ENCODE data around the gene KLHL35. TPM values are rescaled to one million over a fixed set of nuclear protein-coding genes. Genes with fewer than 3 reads are reported as not detected.

KLHL35 gene
- total RNA-seq, result 1.5 TPM

GRCh38 chr11:75432911-75433321 lies at the start of gene KLHL35:
TSS of gene KLHL35 (minus strand) at chr11:75433203. CDS start at chr11:75430629, 2,574 bp downstream.
- no peak for DNase-seq (ENCODE audit: low spot score)

- no peak for DNase-seq (ENCODE audit: low spot score)
Observed at GRCh38 chr11:75481922-75482606, 49.1 kb upstream of the KLHL35 start.

GRCh38 chr11:75481223-75481921 lies 48.4 kb upstream of the KLHL35 start:
- DNase-seq (ENCODE audit: low spot score), result no peak

- DNase-seq (ENCODE audit: low spot score), result no peak
Observed at GRCh38 chr11:75480185-75481175, 47.5 kb upstream of the KLHL35 start.

GRCh38 chr11:75479597-75480145 lies 46.7 kb upstream of the KLHL35 start:
- DNase-seq (ENCODE audit: low spot score), result no peak

GRCh38 chr11:75478783-75479596 lies 46.0 kb upstream of the KLHL35 start:
- no peak for DNase-seq (ENCODE audit: low spot score)

- DNase-seq (ENCODE audit: low spot score), result no peak
Observed at GRCh38 chr11:75477614-75477935, 44.6 kb upstream of the KLHL35 start.

GRCh38 chr11:75476739-75477613 lies 44.0 kb upstream of the KLHL35 start:
- no peak for DNase-seq (ENCODE audit: low spot score)

- DNase-seq (ENCODE audit: low spot score), result peak; percentile 63
Observed at GRCh38 chr11:75475767-75476650, 43.0 kb upstream of the KLHL35 start.

- DNase-seq (ENCODE audit: low spot score), result peak; percentile 67
Observed at GRCh38 chr11:75474878-75475766, 42.1 kb upstream of the KLHL35 start.

- no peak for DNase-seq (ENCODE audit: low spot score)
Observed at GRCh38 chr11:75474240-75474639, 41.2 kb upstream of the KLHL35 start.

- DNase-seq (ENCODE audit: low spot score), result no peak
Observed at GRCh38 chr11:75473684-75474083, 40.7 kb upstream of the KLHL35 start.

- DNase-seq (ENCODE audit: low spot score), result no peak
Observed at GRCh38 chr11:75472081-75472732, 39.2 kb upstream of the KLHL35 start.

- no peak for DNase-seq (ENCODE audit: low spot score)
Observed at GRCh38 chr11:75471176-75471973, 38.4 kb upstream of the KLHL35 start.

- DNase-seq (ENCODE audit: low spot score), result no peak
Observed at GRCh38 chr11:75470476-75471080, 37.6 kb upstream of the KLHL35 start.

- no peak for DNase-seq (ENCODE audit: low spot score)
Observed at GRCh38 chr11:75469785-75470405, 36.9 kb upstream of the KLHL35 start.
